HG02763 (cell line): Measurements from ENCODE around the gene PFDN1.
A peak's percentile ranks its signal among the peaks of the same experiment; 100 is the strongest.
"Not testable (repeated sequence)": the region's sequence is repeated elsewhere in the genome, so short reads cannot be mapped to it uniquely, and the experiment has no call there.

Source experiments
- ATAC-seq: cut with Tn5 transposase; IDR thresholded peaks from one replicate; pipeline ENCODE4 v1.9.1; 2021; ENCODE audit warnings: mild to moderate bottlenecking, moderate library complexity; ENCODE audit not compliant: unreplicated experiment

Gene PFDN1

GRCh38 chr5:140302786-140303639 is at the start of gene PFDN1:
PFDN1 (minus strand) TSS chr5:140303101; CDS start chr5:140303073, 28 bp downstream.
- peak; percentile 95 for ATAC-seq

- peak; percentile 51 for ATAC-seq
These were observed 48.9 kb upstream of the PFDN1 start for GRCh38 chr5:140351609-140352334.

GRCh38 chr5:140349244-140349643 is 46.3 kb upstream of the PFDN1 start:
- no peak for ATAC-seq

GRCh38 chr5:140348104-140348503 is 45.2 kb upstream of the PFDN1 start:
- no peak for ATAC-seq

GRCh38 chr5:140347360-140347759 is 44.5 kb upstream of the PFDN1 start:
- ATAC-seq, result no peak

- ATAC-seq, result peak; percentile 58
These were observed 43.7 kb upstream of the PFDN1 start, which contains the start of gene HBEGF for GRCh38 chr5:140346348-140347221. HBEGF (minus strand) TSS chr5:140346603; CDS start chr5:140346328, 275 bp downstream.

GRCh38 chr5:140345919-140346347 is 43.0 kb upstream of the PFDN1 start:
- no peak for ATAC-seq

GRCh38 chr5:140344683-140345423 is 42.0 kb upstream of the PFDN1 start:
- no peak for ATAC-seq

GRCh38 chr5:140343849-140344248 is 40.9 kb upstream of the PFDN1 start:
- not testable (repeated sequence) for ATAC-seq

GRCh38 chr5:140342896-140343295 is 40.0 kb upstream of the PFDN1 start:
- ATAC-seq, result no peak

GRCh38 chr5:140342287-140342686 is 39.4 kb upstream of the PFDN1 start:
- ATAC-seq, result no peak

- no peak for ATAC-seq
These were observed 38.7 kb upstream of the PFDN1 start for GRCh38 chr5:140341591-140341990.

- ATAC-seq, result no peak
These were observed 37.8 kb upstream of the PFDN1 start for GRCh38 chr5:140340605-140341121.

GRCh38 chr5:140339636-140340035 is 36.7 kb upstream of the PFDN1 start:
- ATAC-seq, result no peak

- ATAC-seq, result no peak
These were observed 36.0 kb upstream of the PFDN1 start for GRCh38 chr5:140338908-140339307.

- ATAC-seq, result no peak
These were observed 35.4 kb upstream of the PFDN1 start for GRCh38 chr5:140338336-140338735.

- ATAC-seq, result no peak
These were observed 35.0 kb upstream of the PFDN1 start for GRCh38 chr5:140337880-140338279.

GRCh38 chr5:140336388-140336787 is 33.5 kb upstream of the PFDN1 start:
- no peak for ATAC-seq

- no peak for ATAC-seq
These were observed 28.7 kb upstream of the PFDN1 start for GRCh38 chr5:140331638-140332037.
